ENCODE results near the gene PNMT.

GRCh38 chr17:39661744-39662541 lies 6.3 kb upstream of the PNMT start:
- TF ChIP-seq POLR2A (IDR thresholded peaks at IDR 0.05) (no peak), CTCF (IDR thresholded peaks at IDR 0.05) (no peak), EP300 (IDR thresholded peaks at IDR 0.05; ENCODE audit: low read depth) (no peak), POLR2AphosphoS5 (IDR thresholded peaks at IDR 0.05) (no peak)

Data from transverse colon (tissue), 4 donors.